IPS-15b (cell line): ENCODE data around the gene AK5.
"Not testable (repeated sequence)": the region's sequence is repeated elsewhere in the genome, so short reads cannot be mapped to it uniquely, and the experiment has no call there.

ENCODE experiments used
- H3K27me3 ChIP-seq: one replicate; pipeline ENCODE4 v1.6.1; 2013; ENCODE audit warnings: low read length; ENCODE audit not compliant: control insufficient read depth, insufficient read depth
- H3K36me3 ChIP-seq: one replicate; pipeline ENCODE4 v1.6.1; 2013; ENCODE audit warnings: low read length; ENCODE audit not compliant: control insufficient read depth, insufficient read depth
- H3K4me1 ChIP-seq: one replicate; pipeline ENCODE4 v1.6.1; 2013; ENCODE audit warnings: mild to moderate bottlenecking, low read length; ENCODE audit not compliant: control insufficient read depth, insufficient read depth
- H3K4me3 ChIP-seq: one replicate; pipeline ENCODE4 v1.5.1; 2013; ENCODE audit warnings: low read depth, low read length
- H3K9ac ChIP-seq: one replicate; pipeline ENCODE4 v1.6.1; 2013; ENCODE audit warnings: low read depth, mild to moderate bottlenecking, low read length
- H3K9me3 ChIP-seq: one replicate; pipeline ENCODE4 v1.6.1; 2013; ENCODE audit warnings: mild to moderate bottlenecking, low read length; ENCODE audit not compliant: control insufficient read depth, insufficient read depth

AK5 gene

DNA sequence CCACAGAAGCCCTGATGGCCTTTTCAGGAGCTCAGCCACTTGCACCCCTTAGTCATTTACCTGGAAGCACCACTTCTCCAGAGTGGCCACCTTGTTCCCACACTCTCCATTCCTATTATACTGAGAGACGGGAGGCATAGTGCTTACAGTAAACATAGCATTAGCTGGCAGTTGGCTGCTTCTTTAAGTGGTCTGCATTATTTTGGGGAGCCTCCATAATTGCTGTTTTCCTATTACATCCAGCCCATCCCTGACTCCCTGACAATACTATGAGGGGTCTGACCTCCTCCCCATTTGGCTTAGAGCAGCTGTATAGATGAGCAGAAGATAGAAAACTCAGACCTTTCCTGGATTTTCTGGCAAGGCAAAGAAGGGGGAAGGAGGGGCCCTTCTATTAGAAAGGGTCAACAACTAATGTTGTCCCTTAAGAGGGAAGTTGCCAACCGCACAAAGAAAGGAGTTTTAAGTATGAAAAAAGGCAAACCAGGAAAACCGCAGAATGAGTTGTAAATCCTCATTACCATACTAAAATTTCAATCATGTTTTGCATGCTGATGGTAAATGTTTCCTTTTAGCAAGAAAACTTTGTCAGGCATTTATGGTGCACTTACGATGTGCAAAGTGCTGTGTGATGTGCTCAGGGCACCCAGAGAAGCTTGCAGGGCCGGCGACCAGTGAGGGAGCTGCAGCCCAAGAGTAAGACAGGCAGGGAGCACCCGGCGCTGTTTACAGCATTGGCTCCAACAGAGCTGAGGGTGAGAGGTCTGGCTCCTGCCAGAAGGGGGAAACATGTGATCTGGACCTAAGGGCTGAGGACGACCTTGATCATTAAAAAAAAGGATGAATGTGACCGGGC, 233.3 kb downstream of the AK5 start:
- H3K4me1 ChIP-seq, result peaks cover 17% of the 10 kb centered on the region
- H3K27me3 ChIP-seq, result no peaks in the 10 kb centered on the region
- H3K9me3 ChIP-seq, result no peaks in the 10 kb centered on the region
- H3K4me3 ChIP-seq, result no peak overlapping the region
- no peaks in the 10 kb centered on the region for H3K36me3 ChIP-seq
- no peak overlapping the region for H3K9ac ChIP-seq

DNA sequence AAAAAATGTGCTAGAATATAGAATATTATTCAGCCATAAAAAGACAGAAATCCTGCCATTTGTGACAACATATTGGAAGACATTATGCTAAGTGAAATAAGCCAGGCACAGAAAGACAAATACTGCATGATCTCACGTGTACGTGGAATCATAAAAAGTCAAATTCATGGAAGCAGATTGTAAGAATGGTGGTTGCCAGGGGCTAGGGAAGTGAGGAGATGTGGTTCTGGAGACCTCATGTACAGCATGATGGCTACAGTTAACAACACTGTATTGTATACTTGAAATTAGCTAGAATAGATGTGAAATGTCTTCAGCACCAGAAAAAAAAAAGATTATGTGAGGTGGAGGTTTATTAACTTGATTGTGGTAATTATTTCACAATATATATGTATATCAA, 234.3 kb downstream of the AK5 start:
- H3K36me3 ChIP-seq, result no peaks in the 10 kb centered on the region
- H3K27me3 ChIP-seq, result no peaks in the 10 kb centered on the region
- H3K9me3 ChIP-seq, result no peaks in the 10 kb centered on the region
- no peak overlapping the region for H3K4me3 ChIP-seq
- H3K9ac ChIP-seq, result no peak overlapping the region
- peaks cover 17% of the 10 kb centered on the region for H3K4me1 ChIP-seq

DNA sequence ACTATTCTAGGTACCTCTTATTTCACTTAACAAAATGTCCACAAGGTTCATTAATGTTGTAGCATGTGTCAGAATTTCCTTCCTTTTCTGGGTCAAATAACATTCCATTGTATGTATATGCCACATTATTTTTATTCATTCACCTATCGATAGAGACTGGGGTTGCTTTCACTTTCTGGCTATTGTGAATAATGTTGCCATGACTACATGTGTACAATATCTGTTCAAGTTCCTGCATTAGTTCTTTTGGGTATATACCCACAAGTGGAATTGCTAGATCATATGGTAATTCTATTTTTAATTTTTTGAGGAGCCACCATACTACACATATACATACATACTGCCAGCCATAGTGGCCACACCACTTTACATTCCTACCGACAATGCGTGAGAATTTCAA, 242.2 kb downstream of the AK5 start:
- Histone ChIP-seq H3K4me3 (no peak overlapping the region), H3K9ac (no peak overlapping the region), H3K4me1 (no peaks in the 10 kb centered on the region), H3K36me3 (no peaks in the 10 kb centered on the region), H3K27me3 (no peaks in the 10 kb centered on the region), H3K9me3 (no peaks in the 10 kb centered on the region)

DNA sequence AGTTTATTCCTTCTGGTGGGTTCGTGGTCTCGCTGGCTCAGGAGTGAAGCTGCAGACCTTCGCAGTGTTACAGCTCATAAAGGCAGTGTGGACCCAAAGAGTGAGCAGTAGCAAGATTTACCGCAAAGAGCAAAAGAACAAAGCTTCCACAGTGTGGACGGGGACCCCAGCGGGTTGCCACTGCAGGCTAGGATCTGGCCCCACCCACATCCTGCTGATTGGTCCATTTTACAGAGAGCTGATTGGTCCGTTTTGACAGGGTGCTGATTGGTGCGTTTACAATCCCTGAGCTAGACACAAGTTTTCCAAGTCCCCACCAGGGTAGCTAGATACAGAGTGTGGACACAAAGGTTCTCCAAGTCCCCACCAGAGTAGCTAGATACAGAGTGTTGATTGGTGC, 249.3 kb downstream of the AK5 start:
- not testable (repeated sequence) for H3K36me3 ChIP-seq, H3K27me3 ChIP-seq

DNA sequence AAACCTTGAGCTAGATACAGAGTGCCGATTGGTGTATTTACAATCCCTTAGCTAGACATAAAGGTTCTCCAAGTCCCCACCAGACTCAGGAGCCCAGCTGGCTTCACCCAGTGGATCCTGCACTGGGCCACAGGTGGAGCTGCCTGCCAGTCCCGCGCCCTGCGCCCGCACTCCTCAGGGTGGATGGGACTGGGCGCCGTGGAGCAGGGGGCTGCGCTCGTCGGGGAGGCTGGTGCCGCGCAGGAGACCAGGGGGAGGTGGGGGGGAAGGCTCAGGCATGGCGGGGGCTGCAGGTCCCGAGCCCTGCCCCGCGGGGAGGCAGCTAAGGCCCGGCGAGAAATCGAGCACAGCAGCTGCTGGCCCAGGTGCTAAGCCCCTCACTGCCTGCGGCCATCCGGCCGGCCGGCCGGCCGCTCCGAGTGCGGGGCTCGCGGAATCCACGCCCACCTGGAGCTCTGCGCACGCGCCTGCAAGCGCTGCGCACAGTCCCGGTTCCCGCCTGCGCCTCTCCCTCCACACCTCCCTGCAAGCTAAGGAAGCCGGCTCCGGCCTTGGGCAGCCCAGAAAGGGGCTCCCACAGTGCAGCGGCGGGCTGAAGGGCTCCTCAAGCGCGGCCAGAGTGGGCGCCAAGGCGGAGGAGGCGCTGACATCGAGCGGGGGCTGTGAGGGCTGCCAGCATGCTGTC, 249.9 kb downstream of the AK5 start:
- H3K9ac ChIP-seq, H3K4me1 ChIP-seq, H3K36me3 ChIP-seq, H3K27me3 ChIP-seq, H3K9me3 ChIP-seq, H3K4me3 ChIP-seq: not testable (repeated sequence)

More for the DNA sequence above, 249.3 kb downstream of the AK5 start:
- not testable (repeated sequence) for H3K9me3 ChIP-seq, H3K9ac ChIP-seq, H3K4me3 ChIP-seq, H3K4me1 ChIP-seq

DNA sequence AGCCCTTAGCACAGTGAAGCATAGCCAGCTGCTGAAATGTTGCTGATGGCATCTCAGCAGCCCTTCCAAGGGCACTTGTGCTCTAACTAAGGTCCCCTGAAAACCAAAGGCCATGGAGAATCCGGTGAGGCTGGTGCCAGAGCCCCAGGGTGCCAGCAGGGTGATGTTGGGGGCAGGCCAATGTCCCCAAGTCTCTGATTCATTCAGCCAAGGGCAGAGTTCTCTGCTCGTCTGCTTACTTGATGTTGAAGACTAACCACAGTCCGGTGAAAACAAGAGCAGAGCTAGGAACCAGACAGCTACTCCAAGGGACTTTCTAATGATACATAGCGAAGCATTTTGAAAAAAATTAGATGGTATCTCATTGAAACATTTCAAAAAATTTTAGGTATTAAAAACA, 250.8 kb downstream of the AK5 start:
- no peaks in the 10 kb centered on the region for H3K4me1 ChIP-seq
- H3K9me3 ChIP-seq, result no peaks in the 10 kb centered on the region
- no peak overlapping the region for H3K4me3 ChIP-seq
- H3K36me3 ChIP-seq, result no peaks in the 10 kb centered on the region
- H3K9ac ChIP-seq, result no peak overlapping the region
- no peaks in the 10 kb centered on the region for H3K27me3 ChIP-seq

DNA sequence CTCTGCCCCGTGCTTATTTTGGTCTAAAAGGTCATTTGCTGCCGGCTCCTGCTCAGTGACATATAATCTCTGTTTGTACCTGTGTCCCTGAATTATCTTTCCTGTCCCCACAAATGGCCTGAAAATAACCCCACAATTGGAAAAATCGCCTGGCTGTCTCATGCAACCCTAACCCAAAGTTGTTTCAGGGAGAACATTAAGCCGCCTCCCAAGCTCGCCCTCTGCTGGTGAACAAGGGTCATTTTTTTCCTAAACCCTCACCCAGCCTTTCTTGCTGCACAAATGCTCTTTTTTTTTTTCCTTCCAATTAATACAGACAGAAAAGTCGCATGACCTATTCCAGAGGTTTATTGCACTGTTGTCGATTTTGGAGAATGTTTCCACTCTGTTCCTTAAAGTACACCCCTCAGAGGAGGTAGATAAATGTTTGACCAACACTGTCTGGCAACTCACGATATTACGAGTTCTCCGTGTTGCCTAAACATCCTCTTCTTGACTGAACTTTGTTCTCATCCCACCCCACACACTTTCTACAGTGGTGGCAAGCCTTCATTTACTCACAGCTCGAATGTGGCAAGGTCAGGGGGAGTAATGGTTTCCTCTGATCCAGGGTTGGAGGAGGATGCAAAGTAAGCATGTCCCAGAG, 252.0 kb downstream of the AK5 start:
- Histone ChIP-seq H3K4me3 (no peak overlapping the region), H3K36me3 (no peaks in the 10 kb centered on the region), H3K9ac (no peak overlapping the region), H3K9me3 (no peaks in the 10 kb centered on the region), H3K4me1 (no peaks in the 10 kb centered on the region), H3K27me3 (no peaks in the 10 kb centered on the region)

DNA sequence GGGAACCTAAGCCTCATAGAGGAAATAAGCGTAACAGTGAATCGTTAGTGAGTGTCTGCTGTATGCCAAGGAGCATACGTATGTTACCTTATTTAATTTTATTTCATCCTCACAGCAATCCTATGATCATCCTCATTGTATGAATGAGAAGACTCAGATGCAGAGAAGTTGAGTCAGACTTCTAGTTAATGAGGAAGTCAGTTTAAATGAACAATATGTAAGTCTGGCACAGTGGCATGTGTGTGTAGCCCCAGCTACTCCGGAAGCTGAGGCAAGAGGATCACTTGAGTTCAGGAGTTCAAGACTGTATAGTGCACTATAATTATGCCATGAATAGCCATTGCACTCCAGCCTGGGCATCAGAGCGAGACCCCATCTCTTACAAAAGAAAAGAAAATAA, 252.6 kb downstream of the AK5 start:
- H3K9ac ChIP-seq, result no peak overlapping the region
- H3K27me3 ChIP-seq, result no peaks in the 10 kb centered on the region
- H3K4me1 ChIP-seq, result no peaks in the 10 kb centered on the region
- no peaks in the 10 kb centered on the region for H3K36me3 ChIP-seq
- H3K4me3 ChIP-seq, result no peak overlapping the region
- H3K9me3 ChIP-seq, result no peaks in the 10 kb centered on the region

DNA sequence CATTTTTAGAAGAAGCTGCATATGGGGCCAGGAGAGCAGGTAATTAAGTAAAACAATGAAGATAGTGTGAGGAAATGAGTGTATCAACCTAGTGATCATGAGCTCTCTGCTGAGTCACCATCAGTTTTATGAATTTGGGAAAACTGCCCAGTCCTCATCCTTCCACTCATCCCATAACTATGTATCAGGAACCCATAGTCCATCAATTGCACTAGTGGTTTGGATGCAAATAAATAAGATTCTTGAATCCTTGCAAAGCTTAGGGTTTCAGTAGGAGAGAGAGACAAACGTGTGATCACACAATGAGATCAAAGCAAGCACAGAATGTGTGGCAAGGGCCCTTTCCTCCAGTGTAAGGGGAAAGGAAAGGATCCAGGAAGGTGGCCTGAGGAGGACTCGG, 255.0 kb downstream of the AK5 start:
- H3K36me3 ChIP-seq, result no peaks in the 10 kb centered on the region
- H3K4me1 ChIP-seq, result no peaks in the 10 kb centered on the region
- H3K27me3 ChIP-seq, result no peaks in the 10 kb centered on the region

DNA sequence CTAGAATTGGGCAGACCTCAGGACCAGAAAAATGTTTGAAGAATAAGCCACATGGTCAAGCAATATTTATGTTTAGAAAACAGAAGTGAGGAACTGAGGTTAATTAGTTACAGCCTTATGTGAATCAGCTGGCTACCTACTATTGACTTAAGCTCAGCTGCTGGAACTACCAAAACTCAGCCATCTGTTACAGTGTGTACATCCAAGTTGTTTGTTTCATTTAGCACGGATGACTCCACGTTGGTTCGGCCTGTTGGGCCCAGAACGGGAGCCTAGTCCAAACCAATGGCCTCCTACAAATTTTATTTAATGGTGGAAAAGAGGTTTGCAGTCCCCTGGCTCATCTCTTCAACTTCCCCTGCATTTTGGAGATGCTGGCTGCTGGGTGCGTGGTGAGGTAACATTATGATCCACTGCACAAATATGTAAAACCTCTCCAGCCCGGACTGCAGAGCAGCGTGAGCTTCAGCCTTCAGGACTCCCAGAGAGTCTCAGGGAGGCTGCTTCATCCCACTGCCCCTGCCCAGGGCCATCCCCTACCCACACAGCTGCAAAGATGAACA, 257.2 kb downstream of the AK5 start:
- no peak overlapping the region for H3K4me3 ChIP-seq

More for the DNA sequence above, 255.0 kb downstream of the AK5 start:
- no peak overlapping the region for H3K4me3 ChIP-seq
- H3K9me3 ChIP-seq, result no peaks in the 10 kb centered on the region
- no peak overlapping the region for H3K9ac ChIP-seq

DNA sequence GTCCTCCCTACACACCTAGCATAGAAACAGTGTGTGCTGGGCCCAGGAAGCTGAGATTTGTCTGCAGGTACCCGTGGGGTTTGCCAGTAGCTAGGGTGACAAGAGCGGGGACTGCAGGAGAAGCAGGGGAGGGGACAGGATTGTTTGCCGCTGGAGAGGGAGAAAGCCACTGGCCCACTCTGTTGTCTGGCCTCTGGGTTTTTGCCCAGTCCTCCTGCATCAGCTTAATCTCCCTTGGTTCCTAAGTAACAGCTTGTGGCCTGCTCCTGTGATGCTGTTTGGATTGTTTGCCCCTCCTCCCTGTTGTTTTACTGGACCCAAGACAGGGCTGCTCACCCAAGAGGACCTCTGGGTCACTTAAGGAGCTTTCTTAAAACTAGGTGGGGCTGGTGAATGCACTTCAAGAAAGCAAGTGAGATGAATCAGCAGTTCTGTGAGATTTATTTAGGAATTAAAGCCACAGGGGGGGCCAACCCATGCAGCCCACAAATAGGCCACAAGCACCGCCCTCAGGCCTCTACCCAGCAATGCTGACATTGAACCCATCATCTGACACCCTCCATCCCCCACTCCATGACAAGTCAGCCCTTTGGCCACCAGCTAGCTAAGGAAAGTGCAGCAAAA, 257.8 kb downstream of the AK5 start:
- Histone ChIP-seq H3K4me1 (no peaks in the 10 kb centered on the region), H3K36me3 (no peaks in the 10 kb centered on the region), H3K9me3 (no peaks in the 10 kb centered on the region), H3K27me3 (no peaks in the 10 kb centered on the region), H3K9ac (no peak overlapping the region), H3K4me3 (no peak overlapping the region)

More for the DNA sequence above, 257.2 kb downstream of the AK5 start:
- H3K9me3 ChIP-seq, result no peaks in the 10 kb centered on the region
- no peaks in the 10 kb centered on the region for H3K4me1 ChIP-seq
- H3K9ac ChIP-seq, result no peak overlapping the region
- H3K27me3 ChIP-seq, result no peaks in the 10 kb centered on the region
- no peaks in the 10 kb centered on the region for H3K36me3 ChIP-seq
